ENCODE data around the gene PPHLN1.

PPHLN1 gene, protein sequence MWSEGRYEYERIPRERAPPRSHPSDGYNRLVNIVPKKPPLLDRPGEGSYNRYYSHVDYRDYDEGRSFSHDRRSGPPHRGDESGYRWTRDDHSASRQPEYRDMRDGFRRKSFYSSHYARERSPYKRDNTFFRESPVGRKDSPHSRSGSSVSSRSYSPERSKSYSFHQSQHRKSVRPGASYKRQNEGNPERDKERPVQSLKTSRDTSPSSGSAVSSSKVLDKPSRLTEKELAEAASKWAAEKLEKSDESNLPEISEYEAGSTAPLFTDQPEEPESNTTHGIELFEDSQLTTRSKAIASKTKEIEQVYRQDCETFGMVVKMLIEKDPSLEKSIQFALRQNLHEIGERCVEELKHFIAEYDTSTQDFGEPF

DNA sequence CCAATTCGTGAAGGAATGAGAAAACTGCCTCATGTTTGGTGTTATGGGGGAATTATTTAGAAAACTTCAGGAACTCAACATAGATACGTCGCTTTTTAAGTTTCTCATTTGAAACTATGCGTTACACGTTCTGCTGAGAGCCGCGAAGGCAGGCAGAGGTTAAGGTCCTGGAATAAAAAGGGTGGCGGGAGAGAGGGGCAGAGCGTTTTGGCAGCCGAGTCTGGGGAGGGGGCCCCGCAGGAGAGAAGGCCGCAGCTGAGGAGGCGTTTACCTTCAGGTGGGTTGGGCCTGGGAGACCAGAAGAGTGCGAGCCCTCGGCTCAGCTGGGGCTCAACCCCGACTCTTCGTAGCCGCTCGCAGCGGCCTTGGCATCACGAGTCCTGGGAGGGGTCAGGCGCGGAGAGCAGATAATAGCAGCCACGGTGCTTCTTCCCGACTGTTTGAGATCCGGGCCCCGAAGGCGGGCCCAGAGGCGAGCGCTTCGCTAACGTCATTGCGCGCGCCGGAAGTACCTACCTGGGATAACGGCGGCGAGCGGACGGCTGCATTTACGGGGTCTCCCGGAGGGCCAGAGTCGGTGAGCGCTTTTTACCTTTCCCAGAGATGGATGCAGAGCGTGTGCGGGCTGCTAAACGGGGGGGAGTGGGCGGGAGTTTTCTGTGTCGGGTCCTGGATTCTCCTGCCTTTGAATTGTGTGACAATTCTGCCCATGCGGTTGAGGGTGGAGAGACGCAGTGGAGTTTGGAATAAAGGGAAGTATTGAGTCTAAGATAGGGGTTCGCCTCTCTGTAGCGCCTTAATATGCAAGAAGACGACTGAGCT, at the start of gene PPHLN1, which contains the start of gene ZCRB1:
Gene PPHLN1 (plus strand): TSS at position 515 of the 822 bp plus-strand sequence. CDS start 9,736 bp downstream, outside the sequence.
Gene ZCRB1 (minus strand): TSS at position 442 of the 822 bp plus-strand sequence. CDS start 1,992 bp downstream, outside the sequence.
- Mint-ChIP-seq H3K27me3 (no peaks in the 10 kb centered on the region), H3K9me3 (no peaks in the 10 kb centered on the region), H3K27ac (peak within 1 kb of the TSS; percentile 99), H3K4me3 (peak within 1 kb of the TSS; percentile 99), H3K4me1 (peaks cover 32% of the 10 kb centered on the region)
- peak; percentile 96 for ATAC-seq
- DNase-seq: peak; percentile 76 to 78

DNA sequence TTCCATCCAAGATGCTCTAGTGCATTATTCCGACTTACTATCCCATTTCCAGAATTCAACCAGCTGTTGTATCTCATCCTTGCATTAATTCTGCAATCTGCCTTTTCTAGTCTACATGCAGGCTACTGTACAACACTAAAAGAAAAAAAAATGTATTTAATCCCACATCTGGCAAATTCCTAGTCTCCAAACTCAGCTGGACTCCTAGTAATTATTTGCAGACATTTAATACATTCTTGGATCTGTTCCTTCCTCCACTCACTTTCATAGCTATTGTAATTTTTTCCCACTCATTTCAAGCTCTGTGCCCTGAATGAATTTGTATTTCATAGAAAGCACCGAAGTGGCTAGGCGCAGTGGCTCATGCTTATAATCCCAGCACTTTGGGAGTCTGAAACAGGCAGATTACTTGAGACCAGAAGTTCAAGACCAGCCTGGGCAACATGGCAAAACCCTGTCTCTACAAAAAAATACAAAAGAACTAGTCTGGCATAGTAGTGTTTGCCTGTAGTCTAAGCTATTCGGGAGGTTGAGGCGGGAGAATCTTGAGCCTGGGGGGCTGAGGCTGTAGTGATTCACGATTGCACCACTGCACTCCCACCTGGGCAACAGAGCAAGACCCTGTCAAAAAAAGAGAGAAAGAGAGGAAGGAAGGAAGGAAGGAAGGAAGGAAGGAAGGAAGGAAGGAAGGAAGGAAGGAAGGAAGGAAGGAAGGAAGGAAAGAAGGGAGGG, 48.4 kb upstream of the PPHLN1 start:
- ATAC-seq: no peak
- H3K4me1 Mint-ChIP-seq: no peaks in the 10 kb centered on the region
- no peak overlapping the region for H3K4me3 Mint-ChIP-seq
- peaks cover 0 to 2% of the 10 kb centered on the region in 2 donors for H3K9me3 Mint-ChIP-seq
- H3K27ac Mint-ChIP-seq: no peak overlapping the region
- H3K27me3 Mint-ChIP-seq: no peaks in the 10 kb centered on the region
- no peak for DNase-seq

DNA sequence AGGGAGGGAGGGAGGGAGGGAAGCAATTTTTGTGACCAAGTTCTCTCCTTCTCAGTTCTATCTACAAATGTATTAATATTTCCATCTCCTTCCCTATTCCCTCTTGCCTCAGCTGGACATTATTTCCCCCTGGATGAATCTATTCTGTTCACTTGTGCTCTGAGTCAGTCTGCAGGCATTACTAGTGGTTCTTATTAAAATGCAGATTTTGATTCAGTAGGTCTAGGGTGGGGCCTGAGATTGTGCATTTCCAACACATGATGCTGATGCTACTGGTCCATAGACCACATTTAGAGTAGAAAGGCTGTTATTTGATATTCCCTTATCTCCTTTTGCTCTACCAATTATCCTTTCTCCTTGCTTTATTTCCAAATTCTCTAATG, 47.8 kb upstream of the PPHLN1 start:
- ATAC-seq: no peak
- Mint-ChIP-seq H3K9me3 (no peaks in the 10 kb centered on the region), H3K4me1 (no peaks in the 10 kb centered on the region)

DNA sequence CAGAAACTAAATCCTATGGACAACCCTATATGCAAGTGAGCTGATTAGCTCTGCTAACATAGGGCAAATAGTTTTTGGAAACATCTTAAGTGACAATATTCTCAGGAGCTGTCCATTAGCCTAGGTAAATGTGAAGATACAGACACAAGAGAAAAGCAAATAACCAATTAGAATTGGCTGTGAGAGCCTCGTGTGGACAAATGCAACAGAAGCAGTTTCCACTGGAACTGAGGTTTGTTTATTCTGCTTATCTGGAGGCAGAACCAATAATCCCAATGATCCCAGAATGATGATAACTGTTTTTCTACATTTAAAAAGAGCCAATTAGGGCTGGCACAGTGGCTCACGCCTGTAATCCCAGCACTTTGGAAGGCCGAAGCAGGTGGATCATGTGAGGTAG, 44.7 kb upstream of the PPHLN1 start:
- no peak overlapping the region for H3K4me3 Mint-ChIP-seq
- H3K27ac Mint-ChIP-seq: no peak overlapping the region
- H3K4me1 Mint-ChIP-seq: no peaks in the 10 kb centered on the region
- DNase-seq (no peak), ATAC-seq (no peak)
- no peaks in the 10 kb centered on the region for H3K9me3 Mint-ChIP-seq
- H3K27me3 Mint-ChIP-seq: no peaks in the 10 kb centered on the region

More for the DNA sequence above, 47.8 kb upstream of the PPHLN1 start:
- DNase-seq: no peak
- Mint-ChIP-seq H3K27me3 (no peaks in the 10 kb centered on the region), H3K4me3 (no peak overlapping the region), H3K27ac (no peak overlapping the region)

DNA sequence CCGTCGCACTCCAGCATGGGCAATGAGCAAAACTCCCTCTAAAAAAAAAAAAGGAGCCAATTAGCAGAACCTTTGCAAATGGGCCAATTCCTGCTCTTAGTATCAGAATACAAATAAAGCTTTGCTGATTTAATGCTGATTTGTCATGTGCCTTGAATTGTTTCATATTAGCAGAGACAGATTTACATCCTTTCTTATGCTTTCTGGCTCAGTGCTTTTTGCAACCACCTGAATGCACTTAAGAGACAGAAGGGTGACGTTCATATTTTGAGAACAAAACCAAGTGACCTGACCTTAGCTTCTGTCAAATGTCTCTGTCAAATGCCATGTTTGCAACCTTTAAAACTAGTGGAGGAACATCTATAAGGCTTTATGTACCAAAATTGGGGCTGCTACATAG, 44.1 kb upstream of the PPHLN1 start:
- H3K4me1 Mint-ChIP-seq: no peaks in the 10 kb centered on the region
- H3K4me3 Mint-ChIP-seq: no peak overlapping the region
- H3K27ac Mint-ChIP-seq: no peak overlapping the region
- H3K27me3 Mint-ChIP-seq: no peaks in the 10 kb centered on the region
- H3K9me3 Mint-ChIP-seq: no peaks in the 10 kb centered on the region
- ATAC-seq: no peak
- no peak for DNase-seq

DNA sequence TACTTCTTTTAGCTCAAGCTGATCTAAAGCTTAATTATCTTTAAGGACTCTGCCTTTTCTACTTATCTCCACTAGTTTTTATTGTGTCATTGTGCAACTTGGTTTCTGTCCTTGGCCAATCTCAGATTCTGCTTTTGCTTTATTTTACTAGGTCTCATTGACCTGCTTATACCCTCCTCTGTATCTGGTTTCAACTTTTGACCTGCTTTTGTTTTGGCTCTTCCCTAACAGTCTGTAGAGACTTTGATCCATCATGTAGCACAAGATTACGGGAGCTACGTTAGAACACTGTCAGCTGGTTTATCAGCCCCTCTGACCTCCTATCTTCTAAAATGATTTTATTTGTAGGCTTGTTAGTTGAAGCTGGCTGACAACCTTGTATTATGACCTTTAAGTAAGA, 43.7 kb upstream of the PPHLN1 start:
- ATAC-seq (no peak), DNase-seq (no peak)
- Mint-ChIP-seq H3K27me3 (peaks cover 2% of the 10 kb centered on the region), H3K9me3 (no peaks in the 10 kb centered on the region), H3K4me3 (no peak overlapping the region), H3K4me1 (no peaks in the 10 kb centered on the region), H3K27ac (no peak overlapping the region)

DNA sequence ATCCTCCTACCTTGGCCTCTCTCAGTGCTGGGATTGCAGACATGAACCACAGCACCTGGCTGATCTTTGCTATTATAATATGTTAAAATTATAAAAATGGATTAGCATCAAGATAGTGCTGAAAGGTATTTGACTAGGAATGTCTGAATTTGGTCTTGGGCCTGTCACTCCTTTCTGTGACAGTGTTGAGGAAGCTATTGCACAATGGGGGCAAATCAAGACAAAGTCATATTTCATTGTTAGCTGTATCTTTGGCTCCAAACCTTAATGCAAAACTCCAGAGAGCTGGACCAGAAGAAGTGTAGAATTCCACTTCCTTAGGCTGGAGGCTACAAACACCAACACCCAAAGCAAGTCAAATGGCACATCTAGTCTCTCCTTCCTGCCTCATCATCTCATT, 42.2 kb upstream of the PPHLN1 start:
- peaks cover 7% of the 10 kb centered on the region for H3K27me3 Mint-ChIP-seq
- H3K27ac Mint-ChIP-seq: no peak overlapping the region
- DNase-seq: no peak

DNA sequence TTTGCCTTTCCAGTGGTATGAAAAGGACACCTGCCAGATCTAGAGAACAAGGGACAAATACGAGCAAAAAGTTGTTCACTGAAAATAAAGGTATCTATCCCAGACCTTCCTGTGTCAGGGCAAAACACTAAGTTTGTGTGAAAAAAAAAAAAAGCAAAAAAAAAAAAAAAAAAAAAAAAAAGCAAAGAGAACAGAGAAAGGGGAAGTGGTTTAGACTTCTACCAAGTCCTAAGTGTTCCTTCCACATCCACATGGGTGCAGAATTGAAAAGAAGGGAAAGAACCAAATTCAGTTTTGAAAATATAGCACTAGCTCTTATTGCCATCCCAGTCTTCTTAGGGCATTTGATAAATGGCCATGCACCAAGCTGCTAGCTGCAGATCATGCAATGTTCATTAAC, 41.8 kb upstream of the PPHLN1 start:
- ATAC-seq: no peak
- no peaks in the 10 kb centered on the region for H3K9me3 Mint-ChIP-seq
- H3K27ac Mint-ChIP-seq: no peak overlapping the region

More for the DNA sequence above, 42.2 kb upstream of the PPHLN1 start:
- Mint-ChIP-seq H3K4me3 (no peak overlapping the region), H3K4me1 (no peaks in the 10 kb centered on the region), H3K9me3 (no peaks in the 10 kb centered on the region)
- no peak for ATAC-seq

DNA sequence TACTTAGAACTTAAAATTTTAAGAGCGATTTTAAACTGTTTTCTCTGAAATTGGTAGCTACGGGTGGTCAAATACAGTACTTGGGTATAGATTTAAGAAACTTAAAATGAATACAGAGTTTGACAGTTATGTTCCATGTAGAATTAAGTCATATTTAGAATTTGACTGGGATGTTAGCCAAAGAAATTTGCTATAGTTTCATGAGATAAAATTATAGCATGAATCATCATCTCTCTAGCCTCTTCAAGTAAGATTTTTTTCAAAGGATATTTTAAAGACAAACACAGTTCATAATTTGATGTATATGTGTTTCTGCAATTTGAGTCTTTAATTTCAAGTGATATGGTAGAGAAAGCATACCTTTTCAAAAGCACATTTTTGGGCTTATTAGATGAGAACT, 41.1 kb upstream of the PPHLN1 start:
- Mint-ChIP-seq H3K4me1 (no peaks in the 10 kb centered on the region), H3K9me3 (no peaks in the 10 kb centered on the region), H3K4me3 (no peak overlapping the region), H3K27me3 (peaks cover 7% of the 10 kb centered on the region), H3K27ac (no peak overlapping the region)
- no peak for DNase-seq
- no peak for ATAC-seq

More for the DNA sequence above, 41.8 kb upstream of the PPHLN1 start:
- DNase-seq: no peak
- no peak overlapping the region for H3K4me3 Mint-ChIP-seq
- H3K4me1 Mint-ChIP-seq: no peaks in the 10 kb centered on the region
- H3K27me3 Mint-ChIP-seq: peaks cover 7% of the 10 kb centered on the region

DNA sequence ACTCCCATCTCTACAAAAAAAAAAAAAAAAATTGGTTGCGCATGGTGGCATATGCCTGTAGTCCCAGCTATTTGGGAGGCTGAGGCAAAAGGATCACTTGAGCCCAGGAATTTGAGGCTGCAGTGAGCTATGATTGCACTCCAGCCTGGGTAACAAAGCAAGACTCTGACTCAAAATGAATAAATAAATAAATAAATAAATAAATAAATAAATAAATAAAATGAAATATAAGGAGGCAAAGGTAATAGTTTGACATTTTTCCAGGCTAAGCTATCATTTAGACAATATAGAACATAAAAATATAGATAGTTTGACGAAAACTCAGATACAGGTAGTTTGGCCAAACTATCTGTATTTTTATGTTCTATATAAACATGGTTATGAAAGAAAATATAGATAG, 40.5 kb upstream of the PPHLN1 start:
- DNase-seq (no peak), ATAC-seq (no peak)
- Mint-ChIP-seq H3K4me1 (no peaks in the 10 kb centered on the region), H3K27me3 (peaks cover 7% of the 10 kb centered on the region), H3K4me3 (no peak overlapping the region), H3K9me3 (no peaks in the 10 kb centered on the region), H3K27ac (no peak overlapping the region)

DNA sequence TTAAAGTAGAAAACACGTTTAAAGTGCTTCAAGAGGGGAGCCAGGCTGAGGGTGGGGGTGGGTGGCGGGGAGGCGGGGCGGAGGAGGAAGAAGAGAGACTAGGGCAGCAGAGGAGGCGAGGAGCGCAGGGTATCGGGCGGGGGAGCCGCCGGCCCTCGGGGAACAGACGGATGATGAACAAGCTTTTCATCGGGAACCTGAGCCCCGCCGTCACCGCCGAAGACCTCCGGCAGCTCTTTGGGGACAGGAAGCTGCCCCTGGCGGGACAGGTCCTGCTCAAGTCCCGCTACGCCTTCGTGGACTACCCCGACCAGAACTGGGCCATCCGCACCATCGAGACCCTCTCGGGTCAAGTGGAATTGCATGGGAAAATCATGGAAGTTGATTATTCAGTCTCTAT, 39.2 kb upstream of the PPHLN1 start:
- DNase-seq (no peak), ATAC-seq (no peak)
- Mint-ChIP-seq H3K27ac (no peak overlapping the region), H3K9me3 (no peaks in the 10 kb centered on the region), H3K4me3 (no peak overlapping the region), H3K27me3 (peaks cover 7% of the 10 kb centered on the region), H3K4me1 (no peaks in the 10 kb centered on the region)

DNA sequence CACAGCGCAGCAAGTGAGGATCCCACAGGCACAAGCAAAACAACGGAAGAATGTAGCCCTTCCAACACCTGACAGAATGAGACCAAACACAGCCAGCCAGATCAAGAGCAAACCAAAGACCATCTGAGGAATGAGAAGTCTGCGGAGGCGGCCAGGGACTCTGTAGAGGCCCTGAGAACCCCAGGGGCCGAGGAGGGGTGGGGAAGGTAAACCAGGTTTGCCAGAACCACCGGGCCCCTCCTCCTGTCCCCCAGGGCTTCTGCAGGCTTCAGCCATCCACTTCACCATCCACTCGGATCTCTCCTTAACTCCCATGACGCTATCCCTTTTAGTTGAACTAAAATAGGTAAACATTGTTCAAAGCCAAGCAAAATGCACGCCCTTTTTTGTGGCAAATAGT, 37.4 kb upstream of the PPHLN1 start:
- Mint-ChIP-seq H3K4me1 (no peaks in the 10 kb centered on the region), H3K9me3 (no peaks in the 10 kb centered on the region), H3K4me3 (no peak overlapping the region), H3K27me3 (peaks cover 7% of the 10 kb centered on the region), H3K27ac (no peak overlapping the region)
- ATAC-seq: no peak
- no peak for DNase-seq

DNA sequence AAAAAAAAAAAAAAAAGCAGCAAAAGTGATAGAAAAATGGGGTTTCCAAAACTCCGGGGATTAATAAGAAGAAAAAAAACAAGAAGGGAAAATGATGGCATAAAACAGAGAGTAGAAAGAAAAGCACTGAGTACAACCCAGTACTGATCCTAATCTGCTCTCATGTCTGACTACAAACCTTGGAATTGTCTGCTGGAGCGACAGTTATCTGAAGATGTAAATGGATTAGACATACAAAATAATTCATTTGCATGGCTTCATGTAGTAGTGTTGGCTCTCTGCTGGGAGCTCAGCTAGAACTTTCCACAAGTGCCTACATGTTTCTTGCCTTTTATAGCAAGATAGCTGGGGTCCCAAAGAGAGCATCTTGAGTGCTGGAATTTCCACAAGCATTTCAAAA, 34.3 kb upstream of the PPHLN1 start:
- DNase-seq (no peak), ATAC-seq (no peak)
- H3K9me3 Mint-ChIP-seq: no peaks in the 10 kb centered on the region
- H3K27me3 Mint-ChIP-seq: peaks cover 7% of the 10 kb centered on the region
- no peak overlapping the region for H3K27ac Mint-ChIP-seq
- no peaks in the 10 kb centered on the region for H3K4me1 Mint-ChIP-seq
- no peak overlapping the region for H3K4me3 Mint-ChIP-seq

DNA sequence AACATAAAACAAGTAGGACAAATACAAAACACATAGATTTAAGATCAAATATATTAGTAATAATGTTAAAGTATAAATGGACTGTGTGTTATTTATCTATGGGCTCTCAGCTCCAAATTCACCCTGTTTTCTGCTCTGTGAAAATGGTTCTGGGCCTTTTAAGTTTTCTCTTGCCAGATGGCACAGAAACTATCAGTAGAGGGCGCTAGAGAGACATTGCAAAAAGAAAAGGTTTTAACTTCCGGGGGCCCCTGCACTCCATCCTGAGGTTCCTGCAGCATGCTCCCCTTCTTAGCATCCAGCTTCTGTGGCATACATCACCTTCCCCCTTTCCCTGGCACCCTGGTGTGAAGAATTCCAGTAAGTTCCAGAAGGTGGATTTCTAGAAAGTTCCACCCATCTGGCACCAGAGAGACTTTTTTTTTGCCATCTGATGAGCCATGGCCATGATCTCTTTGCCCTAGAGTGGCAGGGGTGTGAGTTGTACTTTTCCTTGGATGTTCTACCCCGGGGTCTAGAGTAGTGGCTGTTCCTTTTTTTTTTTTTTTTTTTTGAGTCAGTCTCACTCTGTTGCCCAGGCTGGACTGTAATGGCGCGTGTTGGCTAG, 29.4 kb upstream of the PPHLN1 start:
- Mint-ChIP-seq H3K9me3 (no peaks in the 10 kb centered on the region), H3K4me3 (no peak overlapping the region), H3K4me1 (peaks cover 22% of the 10 kb centered on the region), H3K27me3 (no peaks in the 10 kb centered on the region), H3K27ac (no peak overlapping the region)
- ATAC-seq: no peak
- DNase-seq: no peak

DNA sequence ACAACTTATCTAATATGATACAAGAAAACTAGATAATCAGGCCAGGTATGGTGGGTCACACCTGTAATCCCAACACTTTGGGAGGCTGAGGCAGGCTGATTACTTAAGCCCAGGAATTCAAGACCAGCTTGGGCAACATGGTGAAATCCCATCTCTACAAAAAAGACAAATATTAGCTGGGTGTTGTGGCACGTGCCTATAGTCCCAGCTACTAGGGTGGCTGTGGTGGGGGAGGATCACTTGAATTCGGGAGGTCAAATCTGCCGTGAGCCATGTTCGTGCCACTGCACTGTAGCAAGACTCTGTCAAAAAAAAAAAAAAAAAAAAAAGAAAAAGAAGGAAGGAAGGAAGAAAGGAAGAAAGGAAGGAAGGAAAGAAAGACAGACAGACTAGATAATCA, 27.1 kb upstream of the PPHLN1 start:
- DNase-seq: no peak
- Mint-ChIP-seq H3K9me3 (no peaks in the 10 kb centered on the region), H3K4me1 (peaks cover 22% of the 10 kb centered on the region), H3K27me3 (no peaks in the 10 kb centered on the region), H3K27ac (peak overlapping the region in 1 of 2 donors; percentile 48), H3K4me3 (peak overlapping the region in 1 of 2 donors; percentile 71)
- no peak for ATAC-seq
